CMK (cell line): ENCODE measurements around the gene FAM151B.

Experiments
- DNase-seq: peaks from one replicate; pipeline ENCODE4 v3.0.0-alpha.2; 2010; ENCODE audit warnings: low read depth

FAM151B gene

GRCh38 chr5:80590766-80591165, 102.9 kb downstream of the FAM151B start:
- no peak for DNase-seq

DNA sequence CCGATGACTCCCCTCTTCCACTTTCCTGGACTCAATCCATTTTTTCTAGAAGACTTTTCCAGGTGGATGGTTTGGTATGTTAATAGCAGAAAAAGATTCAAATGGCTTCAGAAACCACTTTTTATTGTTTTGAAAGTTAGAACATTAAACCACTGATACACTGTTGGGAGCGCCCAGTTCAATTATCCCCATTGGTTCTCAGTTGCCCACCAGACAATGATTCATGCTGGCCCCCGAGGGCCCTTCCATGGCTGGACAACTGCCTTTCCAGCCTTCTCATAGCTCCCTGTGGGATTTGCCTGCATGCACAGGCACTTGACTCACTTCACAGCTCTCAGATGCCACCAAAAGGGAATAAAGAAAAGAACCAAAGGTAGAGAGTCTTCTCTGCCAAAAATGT, 103.5 kb downstream of the FAM151B start:
- no peak for DNase-seq

DNA sequence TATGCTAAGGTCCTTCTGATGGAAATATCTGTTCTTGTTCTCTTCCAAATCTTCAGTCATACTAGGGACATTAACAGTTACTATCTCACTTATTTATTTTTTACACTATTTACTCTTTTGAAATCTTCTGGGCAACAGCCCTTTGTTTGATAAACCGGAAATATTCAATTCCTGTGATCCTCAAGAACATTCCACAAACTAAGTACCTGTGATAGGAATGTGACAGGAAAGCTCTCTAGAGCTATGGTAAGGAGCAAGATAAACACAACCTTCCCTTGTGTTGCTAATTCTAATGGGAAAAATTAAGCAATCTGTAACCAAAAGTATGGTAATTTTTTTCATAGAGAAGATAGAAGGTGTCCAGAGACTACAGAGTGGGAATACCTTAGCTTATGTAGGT, 104.2 kb downstream of the FAM151B start:
- DNase-seq: no peak
